ENCODE results near the gene GRB2.
"Not testable (repeated sequence)": the region's sequence is repeated elsewhere in the genome, so short reads cannot be mapped to it uniquely, and the experiment has no call there.

GRB2 gene

DNA sequence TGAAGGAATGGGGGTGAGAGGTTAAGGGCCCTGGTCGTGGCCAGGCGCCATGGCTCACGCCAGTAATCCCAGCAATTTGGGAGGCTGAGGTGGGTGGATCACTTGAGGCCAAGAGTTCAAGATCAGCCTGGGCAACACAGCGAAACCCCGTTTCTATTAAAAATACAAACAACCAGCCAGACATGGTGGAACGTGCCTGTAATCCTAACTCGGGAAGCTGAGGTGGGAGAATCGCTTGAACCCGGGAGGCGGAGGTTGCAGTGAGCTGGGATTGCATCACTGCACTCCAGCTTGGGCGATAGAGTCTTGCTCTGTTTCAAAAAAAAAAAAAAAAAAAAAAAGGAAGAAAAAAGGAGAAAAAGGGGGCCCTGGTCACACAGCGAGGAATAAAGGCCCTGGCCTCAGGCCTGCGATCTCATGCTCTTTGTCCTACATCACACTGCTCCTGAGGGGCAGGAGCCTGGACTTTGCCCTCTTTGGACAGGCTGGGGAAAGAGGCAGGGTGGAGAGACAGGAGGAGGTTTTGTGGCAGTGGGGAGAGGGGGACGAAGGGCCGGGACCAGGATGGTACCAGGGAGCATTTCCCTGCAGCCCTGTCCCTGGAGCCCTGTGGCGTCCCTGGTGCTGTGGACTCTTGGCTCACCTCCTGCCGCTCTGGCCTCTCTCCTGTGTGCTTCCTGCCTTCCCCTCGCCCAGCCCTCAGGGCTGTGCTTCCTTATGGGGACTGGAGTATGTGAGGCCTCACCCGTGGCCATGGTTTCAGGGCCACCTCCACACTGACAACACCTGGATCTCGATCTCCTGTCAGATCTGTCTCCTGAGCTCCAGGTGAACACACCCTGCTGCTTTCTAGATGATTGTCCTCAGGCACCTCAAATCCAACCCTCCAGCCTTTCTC, 96.5 kb downstream of the GRB2 start:
- DNase-seq (ENCODE audit: insufficient read length, low spot score) (no peak), FAIRE-seq (no peak)
- TF ChIP-seq, protein P1, sequence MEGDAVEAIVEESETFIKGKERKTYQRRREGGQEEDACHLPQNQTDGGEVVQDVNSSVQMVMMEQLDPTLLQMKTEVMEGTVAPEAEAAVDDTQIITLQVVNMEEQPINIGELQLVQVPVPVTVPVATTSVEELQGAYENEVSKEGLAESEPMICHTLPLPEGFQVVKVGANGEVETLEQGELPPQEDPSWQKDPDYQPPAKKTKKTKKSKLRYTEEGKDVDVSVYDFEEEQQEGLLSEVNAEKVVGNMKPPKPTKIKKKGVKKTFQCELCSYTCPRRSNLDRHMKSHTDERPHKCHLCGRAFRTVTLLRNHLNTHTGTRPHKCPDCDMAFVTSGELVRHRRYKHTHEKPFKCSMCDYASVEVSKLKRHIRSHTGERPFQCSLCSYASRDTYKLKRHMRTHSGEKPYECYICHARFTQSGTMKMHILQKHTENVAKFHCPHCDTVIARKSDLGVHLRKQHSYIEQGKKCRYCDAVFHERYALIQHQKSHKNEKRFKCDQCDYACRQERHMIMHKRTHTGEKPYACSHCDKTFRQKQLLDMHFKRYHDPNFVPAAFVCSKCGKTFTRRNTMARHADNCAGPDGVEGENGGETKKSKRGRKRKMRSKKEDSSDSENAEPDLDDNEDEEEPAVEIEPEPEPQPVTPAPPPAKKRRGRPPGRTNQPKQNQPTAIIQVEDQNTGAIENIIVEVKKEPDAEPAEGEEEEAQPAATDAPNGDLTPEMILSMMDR (IDR thresholded peaks at IDR 0.05; ENCODE audit: insufficient read depth, missing control alignments), result no peak

DNA sequence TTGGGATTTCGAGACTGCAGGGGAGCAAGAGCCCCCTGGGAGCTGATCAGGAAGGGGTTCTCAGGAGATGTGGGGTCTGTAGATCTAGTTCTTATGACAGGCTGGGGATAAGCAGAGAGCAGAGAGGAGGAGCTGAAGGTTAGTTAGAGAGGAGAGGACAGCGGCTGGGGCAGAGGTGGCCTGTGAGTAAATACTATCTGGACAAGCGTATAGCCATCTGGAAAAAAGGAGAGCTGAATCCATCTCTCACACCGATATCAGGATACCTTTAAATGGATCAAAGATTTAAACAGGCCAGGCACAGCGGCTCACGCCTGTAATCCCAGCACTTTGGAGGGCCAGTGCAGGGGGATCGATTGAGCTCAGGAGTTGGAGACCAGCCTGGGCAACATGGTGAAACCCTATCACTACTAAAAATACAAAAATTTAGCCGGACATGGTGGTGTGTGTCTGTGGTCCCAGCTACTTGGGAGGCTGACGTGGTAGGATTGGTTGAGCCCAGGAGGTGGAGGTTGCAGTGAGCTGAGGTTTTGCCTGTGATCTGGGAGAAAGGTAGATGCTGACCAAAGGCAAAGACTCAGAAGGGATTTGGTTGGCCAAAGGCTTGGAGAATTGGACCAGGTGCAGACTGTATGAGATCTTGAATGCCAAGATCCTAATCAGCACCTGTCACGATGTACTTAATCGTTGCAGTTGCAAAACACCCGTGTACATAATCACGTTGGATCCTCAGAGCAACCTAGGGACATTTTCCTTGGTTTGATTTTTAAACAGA, 97.3 kb downstream of the GRB2 start:
- FAIRE-seq, result no peak
- DNase-seq (ENCODE audit: insufficient read length, low spot score), result no peak
- TF ChIP-seq, protein P1 (IDR thresholded peaks at IDR 0.05; ENCODE audit: insufficient read depth, missing control alignments), result no peak

DNA sequence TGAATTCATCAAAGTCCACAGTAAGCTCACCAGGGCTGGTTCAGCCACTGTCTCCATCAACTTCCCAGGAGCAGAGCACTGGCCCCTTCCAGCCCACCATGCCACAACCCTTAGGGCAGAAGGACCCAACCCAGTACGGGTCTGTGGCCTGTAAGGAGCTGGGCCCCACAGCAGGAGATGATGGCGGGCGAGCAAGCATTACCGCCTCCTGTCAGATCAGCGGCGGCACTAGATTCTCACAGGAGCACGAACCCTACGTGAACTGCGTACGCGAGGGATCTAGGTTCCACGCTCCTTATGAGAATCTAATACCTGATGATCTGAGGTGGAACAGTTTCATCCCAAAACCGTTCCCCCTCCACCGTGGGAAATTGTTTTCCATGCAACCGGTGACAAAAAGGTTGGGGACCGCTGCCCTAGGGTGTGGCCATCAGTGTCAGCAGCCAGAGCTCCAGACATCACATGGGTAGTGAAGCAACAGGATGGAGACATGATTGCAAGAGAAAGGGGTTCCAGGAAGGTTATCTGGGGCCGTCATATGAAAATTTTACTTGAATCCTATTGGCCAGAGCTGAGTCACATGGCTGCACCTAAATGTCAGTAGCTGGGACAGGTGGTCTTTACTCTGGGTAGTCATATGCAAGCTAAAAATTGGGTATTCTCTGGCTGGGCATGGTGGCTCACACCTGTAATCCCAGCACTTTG, 103.8 kb downstream of the GRB2 start:
- DNase-seq (ENCODE audit: insufficient read length, low spot score) (no peak), FAIRE-seq (no peak)

DNA sequence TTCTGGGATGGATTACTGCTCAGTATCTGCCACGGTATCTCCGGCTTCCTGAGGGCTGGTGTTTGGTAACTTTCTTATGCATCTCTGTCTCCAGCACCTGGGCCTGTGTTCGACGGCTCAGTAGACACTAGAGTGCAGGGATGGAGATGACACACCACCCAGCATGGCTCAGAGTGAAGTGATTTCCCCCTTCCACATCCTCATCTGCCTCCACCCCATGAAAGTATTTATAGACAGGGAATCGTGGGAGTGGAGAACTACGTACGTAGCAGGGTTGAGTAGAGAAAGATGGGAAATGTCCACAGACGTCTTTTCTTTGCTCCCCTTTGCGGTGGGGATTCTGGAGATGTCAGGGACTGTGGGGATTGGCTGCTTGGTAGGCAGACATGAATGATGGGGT, 104.4 kb downstream of the GRB2 start:
- TF ChIP-seq, protein P1 (IDR thresholded peaks at IDR 0.05; ENCODE audit: insufficient read depth, missing control alignments), result no peak
- DNase-seq (ENCODE audit: insufficient read length, low spot score) (no peak), FAIRE-seq (no peak)

More for the DNA sequence above, 103.8 kb downstream of the GRB2 start:
- TF ChIP-seq, protein P1 (IDR thresholded peaks at IDR 0.05; ENCODE audit: insufficient read depth, missing control alignments), result no peak

DNA sequence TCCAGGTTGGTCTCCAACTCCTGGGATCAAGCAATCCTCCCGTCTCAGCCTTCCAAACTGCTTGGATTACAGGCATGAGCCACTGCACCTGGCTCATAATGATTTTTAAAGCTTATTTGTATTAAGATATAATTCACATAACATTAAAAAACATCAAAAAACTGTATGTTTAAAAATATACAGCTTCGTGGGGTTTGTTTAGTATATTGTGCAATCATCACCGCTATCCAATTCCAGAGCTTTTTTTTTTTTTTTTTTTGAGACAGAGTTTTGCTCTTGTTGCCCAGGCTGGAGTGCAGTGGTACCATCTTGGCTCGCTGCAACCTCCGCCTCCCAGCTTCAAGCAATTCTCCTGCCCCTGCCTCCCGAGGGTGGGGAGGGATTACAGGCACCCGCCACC, 105.2 kb downstream of the GRB2 start:
- no peak for DNase-seq (ENCODE audit: insufficient read length, low spot score)
- TF ChIP-seq, protein P1 (IDR thresholded peaks at IDR 0.05; ENCODE audit: insufficient read depth, missing control alignments), result no peak
- no peak for FAIRE-seq

DNA sequence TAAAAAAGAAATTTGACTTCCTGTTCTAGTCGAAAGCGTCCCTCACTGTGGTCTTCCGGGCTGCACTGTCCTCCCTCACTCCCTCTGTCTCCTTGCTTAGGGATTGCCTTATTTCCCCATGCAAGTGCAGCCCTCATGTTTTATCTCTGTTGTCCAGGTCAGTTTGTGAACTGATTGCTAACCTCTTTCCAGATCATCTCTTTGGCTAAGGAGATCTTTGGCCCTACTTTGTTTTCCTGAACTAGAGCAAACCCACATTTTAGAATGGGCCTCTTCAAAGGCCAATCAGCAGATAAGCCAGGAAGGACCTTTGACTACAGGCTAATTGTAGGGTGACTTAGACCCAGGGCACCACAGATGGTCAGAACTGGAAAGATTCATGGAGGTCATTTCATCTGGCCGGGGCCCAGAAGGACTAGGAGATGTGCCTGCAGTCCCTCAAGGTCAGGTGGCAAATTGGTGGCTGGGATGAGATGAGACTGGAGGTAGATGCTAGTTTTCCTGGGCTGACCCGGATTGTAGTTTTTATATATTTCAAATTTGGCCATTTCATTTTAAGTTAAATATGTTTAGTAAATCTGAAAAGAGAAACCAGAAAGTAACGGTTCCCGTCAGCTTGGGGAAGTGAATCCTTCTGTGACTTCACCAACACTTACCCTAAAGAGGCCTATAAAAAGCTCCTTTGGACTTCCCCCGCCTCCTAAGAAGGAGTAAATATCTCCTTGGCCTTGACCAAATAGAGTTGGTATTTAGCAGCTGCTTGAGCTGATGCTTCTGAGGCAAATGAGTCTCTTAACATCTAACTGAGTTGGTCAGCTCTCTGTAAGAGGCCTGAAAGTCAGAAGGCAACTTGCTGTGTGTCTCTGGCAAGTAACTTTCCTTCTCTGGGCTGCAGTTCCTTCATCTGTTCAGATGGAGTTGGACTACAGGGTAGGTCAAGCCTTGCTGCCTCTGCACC, 110.0 kb downstream of the GRB2 start:
- no peak for DNase-seq (ENCODE audit: insufficient read length, low spot score)
- no peak for FAIRE-seq
- TF ChIP-seq, protein P1 (IDR thresholded peaks at IDR 0.05; ENCODE audit: insufficient read depth, missing control alignments), result no peak

DNA sequence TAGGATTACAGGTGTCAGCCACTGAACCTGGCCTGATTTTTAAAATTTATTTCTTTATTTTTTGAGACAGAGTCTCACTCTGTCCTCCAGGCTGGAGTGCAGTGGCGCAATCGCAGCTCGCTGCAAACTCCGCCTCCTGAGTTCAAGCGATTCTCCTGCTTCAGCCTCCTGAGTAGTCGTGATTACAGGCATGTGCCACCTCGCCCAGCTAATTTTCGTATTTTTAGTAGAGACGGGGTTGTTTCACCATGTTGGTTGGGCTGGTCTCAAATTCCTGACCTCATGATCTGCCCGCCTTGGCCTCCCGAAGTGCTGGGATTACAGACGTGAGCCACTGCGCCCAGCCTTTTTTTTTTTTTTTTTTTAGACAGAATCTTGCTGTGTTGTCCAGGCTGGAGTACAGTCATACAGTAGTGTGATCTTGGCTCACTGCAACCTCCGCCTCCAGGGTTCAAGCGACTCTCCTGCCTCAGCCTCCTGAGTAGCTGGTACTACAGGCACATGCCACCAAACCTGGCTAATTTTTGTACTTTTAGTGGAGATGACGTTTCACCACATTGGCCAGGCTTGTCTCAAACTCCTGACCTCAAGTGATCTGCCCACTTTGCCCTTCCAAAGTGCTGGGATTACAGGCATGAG, 112.5 kb downstream of the GRB2 start:
- FAIRE-seq; DNase-seq (ENCODE audit: insufficient read length, low spot score): not testable (repeated sequence)
